Lower lobe of right lung (tissue), 2 donors: ENCODE results near the gene RNF224. TPM values are rescaled to one million over a fixed set of nuclear protein-coding genes. Genes with fewer than 3 reads are reported as not detected.

Experiments used
- ATAC-seq, 2 donors: fragments of 200-7000 bp; cut with Tn5 transposase; one replicate each; pipeline ENCODE4 v1.9.1; 2020 to 2022; ENCODE audit warnings: mild to moderate bottlenecking in 2 of 2, moderate library complexity in 2 of 2
- DNase-seq: peaks from one replicate; pipeline ENCODE4 v3.0.0-alpha.2; 2020
- H3K27ac ChIP-seq: fragments of 200-600 bp; one replicate; pipeline ENCODE4 v1.8.0; 2022
- H3K27me3 ChIP-seq: fragments of 200-600 bp; one replicate; pipeline ENCODE4 v1.8.0; 2022; ENCODE audit warnings: low read depth
- H3K36me3 ChIP-seq: fragments of 200-600 bp; one replicate; pipeline ENCODE4 v1.8.0; 2022; ENCODE audit warnings: mild to moderate bottlenecking
- H3K4me1 ChIP-seq: fragments of 200-600 bp; one replicate; pipeline ENCODE4 v1.8.0; 2022
- H3K4me3 ChIP-seq: fragments of 200-600 bp; one replicate; pipeline ENCODE4 v1.8.0; 2022; ENCODE audit warnings: mild to moderate bottlenecking
- H3K9me3 ChIP-seq: fragments of 200-600 bp; one replicate; pipeline ENCODE4 v1.8.0; 2022
- CTCF ChIP-seq: fragments of 200-600 bp; IDR thresholded peaks from one replicate; pipeline ENCODE4 v1.8.0; 2022; ENCODE audit warnings: antibody characterized with exemption, mild to moderate bottlenecking
- intact Hi-C: fragments of 100-400 bp; cut with DNase I; formaldehyde crosslinking; loops from one replicate; pipeline ENCODE4 v1.11.0; 2022
- total RNA-seq: library from RNA; stranded (reverse); fragmentation: NEBNext Ultra II Directional; extraction: Animal tissue kit (Norgen Biotek cat#: 25700); gene quantifications from one replicate; pipeline ENCODE4 v1.2.1, GENCODE V29; 2021
- donor health status: DM: no; HTN: yes; CAD: no; lungs with severe emphysema.

Gene RNF224
- total RNA-seq, 1 donor from 2014 or later = 0.21 TPM

- Histone ChIP-seq H3K4me3 (no peak overlapping the region), H3K4me1 (peaks cover 19% of the 10 kb centered on the region), H3K27ac (no peak overlapping the region), H3K27me3 (no peaks in the 10 kb centered on the region), H3K36me3 (peaks cover 88% of the 10 kb centered on the region), H3K9me3 (no peaks in the 10 kb centered on the region)
- intact Hi-C loops = no loop called here
- DNase-seq (no peak), ATAC-seq (no peak)
- TF ChIP-seq CTCF = no peak
These were observed 45.6 kb upstream of the RNF224 start for GRCh38 chr9:137181680-137182079.

DNA sequence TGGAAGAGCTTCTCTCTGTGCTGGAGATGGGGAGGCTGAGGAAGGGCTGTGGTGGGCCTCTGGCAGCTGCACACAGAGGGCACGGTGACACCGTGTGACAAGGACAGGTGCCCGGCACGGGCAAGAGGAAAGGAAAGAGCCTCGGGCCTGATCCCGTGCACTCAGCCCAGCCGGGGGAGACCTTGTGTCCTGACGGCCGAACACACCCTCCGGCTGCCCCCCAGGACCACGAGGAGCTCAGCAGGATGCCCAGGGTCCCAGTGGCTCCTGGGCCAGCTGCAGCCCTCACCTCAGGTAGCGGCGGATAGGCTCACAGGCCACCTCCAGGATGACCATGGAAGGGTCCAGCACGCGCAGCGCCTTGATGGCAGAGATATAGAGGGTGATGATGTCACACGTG, 44.5 kb upstream of the RNF224 start:
- no peak for TF ChIP-seq CTCF
- Histone ChIP-seq H3K27me3 (no peaks in the 10 kb centered on the region), H3K9me3 (no peaks in the 10 kb centered on the region), H3K36me3 (peaks cover 87% of the 10 kb centered on the region), H3K4me3 (no peak overlapping the region), H3K27ac (no peak overlapping the region), H3K4me1 (peaks cover 30% of the 10 kb centered on the region)
- intact Hi-C loops = no loop called here
- ATAC-seq (no peak), DNase-seq (no peak)

DNA sequence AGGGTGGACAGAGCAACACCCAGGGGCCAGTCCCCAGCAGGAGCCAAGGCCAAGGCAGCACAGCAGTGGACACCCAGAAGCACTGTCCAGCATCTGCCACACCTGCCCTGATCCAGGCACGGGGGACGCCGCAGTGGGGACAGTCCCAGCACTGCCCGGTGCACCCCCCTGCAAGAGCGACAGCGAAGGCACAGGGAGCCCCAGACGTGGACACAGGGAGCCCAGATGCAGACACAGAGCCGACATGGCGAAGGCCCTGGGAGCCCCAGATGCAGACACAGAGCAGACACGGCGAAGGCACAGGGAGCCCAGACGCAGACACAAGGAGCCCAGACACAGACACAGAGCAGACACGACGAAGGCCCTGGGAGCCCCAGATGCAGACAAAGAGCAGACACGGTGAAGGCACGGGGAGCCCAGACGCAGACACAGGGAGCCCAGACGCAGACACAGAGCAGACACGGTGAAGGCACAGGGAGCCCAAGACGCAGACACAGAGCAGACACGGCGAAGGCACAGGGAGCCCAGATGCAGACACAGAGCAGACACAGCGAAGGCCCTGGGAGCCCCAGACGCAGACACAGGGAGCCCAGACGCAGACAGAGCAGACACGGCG, 43.2 kb upstream of the RNF224 start:
- Histone ChIP-seq H3K27me3 (no peaks in the 10 kb centered on the region), H3K4me3 (no peak overlapping the region), H3K4me1 (peaks cover 31% of the 10 kb centered on the region), H3K9me3 (no peaks in the 10 kb centered on the region), H3K36me3 (peaks cover 74% of the 10 kb centered on the region), H3K27ac (no peak overlapping the region)
- TF ChIP-seq CTCF = no peak
- ATAC-seq (no peak), DNase-seq (no peak)
- intact Hi-C loops = no loop called here

DNA sequence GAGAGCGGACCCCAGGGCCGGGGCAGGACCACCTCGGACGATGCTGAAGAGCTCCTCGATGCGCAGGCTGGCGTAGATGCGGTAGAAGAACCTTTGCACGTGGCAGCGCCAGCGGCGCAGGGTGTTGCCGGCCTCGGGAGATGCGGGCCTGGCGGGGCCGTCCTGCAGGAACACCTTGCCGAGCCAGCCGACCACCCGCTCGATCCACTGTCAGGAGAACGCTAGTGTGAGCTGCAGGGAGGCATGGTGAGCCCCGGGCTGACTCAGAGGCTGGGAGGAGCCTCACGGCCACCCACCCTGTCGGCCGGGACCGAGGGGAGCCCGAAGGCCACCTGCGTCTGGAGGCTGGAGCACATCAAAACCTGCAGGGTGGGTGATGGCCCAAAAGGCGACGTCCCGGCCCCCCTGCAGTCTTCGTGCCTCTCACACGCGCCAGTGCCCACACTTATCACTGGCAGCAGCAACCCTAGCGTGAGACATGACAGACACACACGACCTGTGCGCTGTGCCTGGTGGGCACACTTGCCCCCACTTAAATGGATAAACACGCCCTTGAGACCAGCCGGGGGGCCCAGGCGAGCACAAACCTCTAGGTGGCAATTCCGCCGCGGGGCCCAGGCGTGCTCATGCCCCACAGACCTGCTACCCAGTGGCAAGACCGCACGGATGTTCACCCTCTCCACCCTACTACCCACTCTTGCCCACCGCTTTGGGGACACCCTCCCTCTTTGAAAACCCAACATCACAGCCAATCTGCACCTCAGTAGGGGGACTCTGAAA, 42.2 kb upstream of the RNF224 start:
- intact Hi-C loops = no loop called here
- ATAC-seq (no peak), DNase-seq (no peak)
- Histone ChIP-seq H3K27ac (no peak overlapping the region), H3K9me3 (no peaks in the 10 kb centered on the region), H3K4me1 (peaks cover 41% of the 10 kb centered on the region), H3K4me3 (no peak overlapping the region), H3K36me3 (peaks cover 69% of the 10 kb centered on the region), H3K27me3 (no peaks in the 10 kb centered on the region)
- TF ChIP-seq CTCF = no peak

DNA sequence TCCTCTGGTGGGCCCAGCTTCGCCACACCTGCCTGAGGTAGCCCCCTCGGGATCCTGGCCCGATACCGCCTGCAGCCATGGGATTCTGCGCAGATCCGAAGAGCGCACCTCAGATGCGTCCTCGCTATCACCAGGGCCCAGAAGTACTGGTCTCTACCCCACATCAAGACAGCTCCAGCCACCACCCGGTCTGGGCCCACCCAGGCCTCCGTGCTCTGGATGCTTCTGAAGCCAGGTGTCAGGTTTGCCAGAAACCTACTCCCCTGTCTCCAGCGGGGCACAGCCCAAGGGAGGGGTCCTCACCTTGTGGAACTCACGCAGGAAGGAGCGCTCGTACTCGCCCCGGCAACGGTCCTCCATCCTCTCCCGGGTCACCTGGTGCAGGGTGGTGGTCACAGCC, 41.4 kb upstream of the RNF224 start:
- no peak overlapping the region for H3K27ac ChIP-seq
- TF ChIP-seq CTCF = no peak
- peaks cover 69% of the 10 kb centered on the region for H3K36me3 ChIP-seq
- ATAC-seq (no peak), DNase-seq (no peak)
- no peaks in the 10 kb centered on the region for H3K27me3 ChIP-seq
- no peak overlapping the region for H3K4me3 ChIP-seq
- H3K9me3 ChIP-seq = no peaks in the 10 kb centered on the region
- intact Hi-C loops = no loop called here
- peaks cover 49% of the 10 kb centered on the region for H3K4me1 ChIP-seq
